Hematopoietic multipotent progenitor cell treated with erythropoietin and hydrocortisone succinate and interleukin-3 and kit ligand, for 15 days (in vitro differentiated cells): ENCODE results near the gene FAM120C.

Experiments used
- DNase-seq: peaks from one replicate; pipeline ENCODE4 v3.0.0-alpha.2; 2015; ENCODE audit warnings: low spot score

FAM120C gene

GRCh38 chrX:54157561-54157960 is 25.5 kb downstream of the FAM120C start:
- no peak for DNase-seq

GRCh38 chrX:54134269-54134668 is 48.8 kb downstream of the FAM120C start:
- no peak for DNase-seq

GRCh38 chrX:54116391-54116790 is 66.7 kb downstream of the FAM120C start:
- no peak for DNase-seq

GRCh38 chrX:54093571-54093970 is 89.5 kb downstream of the FAM120C start:
- no peak for DNase-seq

GRCh38 chrX:54093159-54093558 is 89.9 kb downstream of the FAM120C start:
- DNase-seq: no peak

GRCh38 chrX:54090880-54091279 is 92.2 kb downstream of the FAM120C start:
- DNase-seq: no peak

GRCh38 chrX:54089191-54089590 is 93.9 kb downstream of the FAM120C start:
- DNase-seq: no peak

GRCh38 chrX:54087661-54088060 is 95.4 kb downstream of the FAM120C start:
- DNase-seq: no peak

- no peak for DNase-seq
Measured at GRCh38 chrX:54085666-54086065, 97.4 kb downstream of the FAM120C start.

- no peak for DNase-seq
Measured at GRCh38 chrX:54076903-54077302, 106.2 kb downstream of the FAM120C start.

- DNase-seq: no peak
Measured at GRCh38 chrX:54074826-54075225, 108.2 kb downstream of the FAM120C start.

- no peak for DNase-seq
Measured at GRCh38 chrX:54067766-54068165, 115.3 kb downstream of the FAM120C start.

GRCh38 chrX:54066841-54067240 is 116.2 kb downstream of the FAM120C start:
- DNase-seq: no peak

GRCh38 chrX:54064564-54064963 is 118.5 kb downstream of the FAM120C start:
- no peak for DNase-seq

GRCh38 chrX:54063361-54063760 is 119.7 kb downstream of the FAM120C start:
- DNase-seq: no peak

- DNase-seq: no peak
Measured at GRCh38 chrX:54049801-54050200, 133.3 kb downstream of the FAM120C start.

GRCh38 chrX:54048412-54048811 is 134.6 kb downstream of the FAM120C start:
- no peak for DNase-seq

GRCh38 chrX:54045563-54046228 is 137.4 kb downstream of the FAM120C start:
- no peak for DNase-seq

GRCh38 chrX:54044877-54045338 is 138.1 kb downstream of the FAM120C start:
- no peak for DNase-seq

GRCh38 chrX:54044126-54044876 is 138.8 kb downstream of the FAM120C start, which contains the start of gene PHF8:
PHF8 (minus strand) TSS chrX:54044473; CDS start chrX:54042728, 1,745 bp downstream.
- peak; percentile 93 for DNase-seq

GRCh38 chrX:54043541-54044125 is 139.4 kb downstream of the FAM120C start:
- peak; percentile 45 for DNase-seq

GRCh38 chrX:54043056-54043455 is 140.0 kb downstream of the FAM120C start:
- no peak for DNase-seq

GRCh38 chrX:54042609-54043021 is 140.4 kb downstream of the FAM120C start:
- peak; percentile 40 for DNase-seq
